ENCODE data around the gene NARS2.

- TF ChIP-seq NFIC (IDR thresholded peaks at IDR 0.05) (no peak), RAD21 (IDR thresholded peaks at IDR 0.05; ENCODE audit: low read depth) (no peak), YY1 (IDR thresholded peaks at IDR 0.05; ENCODE audit: low read depth) (no peak), EGR1 (IDR thresholded peaks at IDR 0.05) (no peak), MAX (IDR thresholded peaks at IDR 0.05) (no peak), REST (IDR thresholded peaks at IDR 0.05; ENCODE audit: low read depth) (no peak), EP300 (IDR thresholded peaks at IDR 0.05; ENCODE audit: borderline replicate concordance) (no peak), CREB1 (IDR thresholded peaks at IDR 0.05; ENCODE audit: low read depth) (no peak), CEBPB (IDR thresholded peaks at IDR 0.05) (no peak), TAF1 (IDR thresholded peaks at IDR 0.05; ENCODE audit: low read depth) (no peak)
Observed at GRCh38 chr11:78594814-78595213, 20.1 kb upstream of the NARS2 start.
